ENCODE measurements around the gene GRIK3. TPM values are rescaled to one million over a fixed set of nuclear protein-coding genes. Genes with fewer than 3 reads are reported as not detected.

GRIK3 gene
- total RNA-seq, 1 donor from 2014 or later, result 32.2 TPM

- DNase-seq (ENCODE audit: low spot score) (no peak), ATAC-seq (no peak)
- intact Hi-C loops (cut with DNase I), result no loop called here
These were observed 183.2 kb downstream of the GRIK3 start for GRCh38 chr1:36851087-36851486.

DNA sequence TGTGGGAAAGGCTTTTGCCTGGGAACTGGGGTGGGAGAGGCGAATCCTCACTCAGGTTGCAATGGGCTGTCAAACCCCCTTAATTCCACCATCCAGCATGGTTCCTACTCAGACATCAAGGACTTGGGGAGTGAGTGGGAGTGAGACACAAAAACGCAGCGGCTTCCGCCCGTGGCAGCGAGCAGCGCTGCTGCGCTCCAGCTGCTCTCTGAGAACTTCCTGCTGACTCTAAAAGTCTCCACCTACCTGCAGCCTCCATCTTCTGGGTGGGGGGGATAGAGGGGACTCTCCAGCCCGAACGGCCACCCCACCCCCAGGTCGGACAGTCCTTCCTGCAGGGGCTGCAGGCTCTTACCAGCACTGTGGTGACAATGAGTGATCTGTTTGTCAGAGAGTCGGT is 184.4 kb downstream of the GRIK3 start:
- DNase-seq (ENCODE audit: low spot score) (no peak), ATAC-seq (no peak)
- intact Hi-C loops (cut with DNase I), result no loop called here

DNA sequence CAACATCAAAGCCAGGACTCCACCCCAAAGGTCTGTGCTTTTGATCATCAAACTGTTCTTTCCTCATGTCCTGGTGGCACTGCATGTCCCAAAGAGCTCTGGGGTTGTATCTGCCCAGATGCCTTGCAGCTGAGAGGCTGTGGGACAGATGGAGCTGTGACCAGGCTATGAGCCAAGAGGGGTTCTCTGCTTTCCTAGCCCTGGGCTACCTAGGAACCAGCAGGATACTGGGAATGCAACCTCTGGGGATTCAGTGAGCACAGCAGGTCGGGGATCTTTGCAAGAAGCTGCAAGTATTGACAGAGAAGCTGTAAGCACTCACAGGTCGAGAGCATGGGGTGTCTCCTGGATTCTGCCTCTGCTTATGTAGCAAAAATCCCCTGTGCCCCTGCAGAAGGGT is 186.6 kb downstream of the GRIK3 start:
- no peak for ATAC-seq
- intact Hi-C loops (cut with DNase I), result no loop called here
- DNase-seq (ENCODE audit: low spot score), result no peak

- intact Hi-C loops (cut with DNase I), result no loop called here
- ATAC-seq (no peak), DNase-seq (ENCODE audit: low spot score) (no peak)
These were observed 187.1 kb downstream of the GRIK3 start for GRCh38 chr1:36847186-36847585.

- DNase-seq (ENCODE audit: low spot score) (no peak), ATAC-seq (no peak)
- intact Hi-C loops (cut with DNase I), result no loop called here
These were observed 188.0 kb downstream of the GRIK3 start for GRCh38 chr1:36846357-36846756.

DNA sequence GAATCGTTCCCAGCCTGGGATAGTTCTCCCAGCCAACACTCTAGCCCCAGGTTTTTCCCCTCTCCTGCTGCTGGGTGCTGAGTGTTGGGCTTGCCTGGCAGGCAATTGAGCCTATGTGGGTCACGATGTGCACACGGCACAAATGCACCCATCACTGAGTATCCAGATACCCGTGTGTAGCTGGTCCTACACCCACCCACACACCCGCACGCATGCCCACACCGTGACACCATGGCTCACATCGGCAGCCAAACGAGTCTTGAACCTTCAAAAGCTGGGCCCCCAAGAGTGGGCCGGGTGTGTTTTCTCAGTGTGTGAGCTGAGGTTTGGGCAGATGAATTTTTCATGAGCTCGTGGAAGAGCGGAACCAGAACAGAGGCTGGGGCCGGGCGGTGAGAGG is 188.5 kb downstream of the GRIK3 start:
- DNase-seq (ENCODE audit: low spot score) (no peak), ATAC-seq (no peak)
- intact Hi-C loops (cut with DNase I), result no loop called here

DNA sequence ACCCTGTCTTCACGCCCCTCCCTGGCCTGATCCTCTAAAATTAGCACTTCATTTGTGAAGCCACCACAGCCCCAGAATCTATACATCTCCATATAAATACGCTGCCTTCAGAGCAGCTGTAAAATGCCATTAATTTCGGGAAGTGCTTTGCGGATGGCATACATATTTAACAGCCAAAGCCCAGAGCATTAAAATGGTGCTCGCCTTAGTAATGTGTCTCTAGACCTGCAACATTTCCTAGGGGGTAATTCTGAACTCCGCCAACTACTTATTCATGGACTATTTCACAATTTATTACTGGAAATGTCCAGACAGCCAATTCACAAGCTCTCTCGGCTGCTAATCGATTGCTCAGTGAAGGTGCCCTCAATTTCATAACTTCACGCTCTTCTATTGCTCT is 189.4 kb downstream of the GRIK3 start:
- intact Hi-C loops (cut with DNase I), result no loop called here
- DNase-seq (ENCODE audit: low spot score) (no peak), ATAC-seq (no peak)

DNA sequence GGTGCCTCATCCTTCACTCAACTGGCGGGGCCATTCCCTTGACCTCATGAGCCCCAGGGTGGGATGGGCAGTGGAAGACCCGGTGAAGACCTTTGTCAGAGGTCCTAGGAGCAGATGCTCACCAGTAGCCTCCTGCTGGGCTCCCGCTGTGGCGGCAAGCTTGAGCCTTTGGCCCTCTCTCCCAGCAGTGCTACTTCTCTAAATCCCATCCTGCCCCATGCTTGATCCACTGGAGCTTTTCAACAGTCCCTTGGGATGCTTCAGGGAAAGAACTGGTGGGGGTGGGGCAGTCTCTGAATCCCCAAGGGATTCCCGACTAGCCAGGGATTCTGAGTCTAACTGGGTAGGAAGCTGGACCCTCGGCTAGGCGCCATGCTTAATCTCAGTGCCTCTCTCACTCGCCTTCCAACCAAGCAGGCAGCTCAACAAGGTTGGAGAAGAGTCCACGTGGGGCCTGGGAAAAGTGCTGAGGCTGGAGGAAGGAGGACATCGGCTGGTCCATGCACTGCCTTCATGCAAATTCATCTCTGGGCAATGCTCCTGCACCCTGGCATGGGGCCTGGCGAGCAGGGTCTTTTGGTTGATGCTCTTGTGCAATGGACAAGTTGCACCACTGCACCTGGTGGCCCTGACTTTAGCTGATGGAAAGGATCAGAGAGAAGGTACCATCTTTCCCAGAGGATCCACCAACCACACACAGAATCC is 190.3 kb downstream of the GRIK3 start:
- intact Hi-C loops (cut with DNase I), result no loop called here
- ATAC-seq, result no peak
- DNase-seq (ENCODE audit: low spot score), result no peak

DNA sequence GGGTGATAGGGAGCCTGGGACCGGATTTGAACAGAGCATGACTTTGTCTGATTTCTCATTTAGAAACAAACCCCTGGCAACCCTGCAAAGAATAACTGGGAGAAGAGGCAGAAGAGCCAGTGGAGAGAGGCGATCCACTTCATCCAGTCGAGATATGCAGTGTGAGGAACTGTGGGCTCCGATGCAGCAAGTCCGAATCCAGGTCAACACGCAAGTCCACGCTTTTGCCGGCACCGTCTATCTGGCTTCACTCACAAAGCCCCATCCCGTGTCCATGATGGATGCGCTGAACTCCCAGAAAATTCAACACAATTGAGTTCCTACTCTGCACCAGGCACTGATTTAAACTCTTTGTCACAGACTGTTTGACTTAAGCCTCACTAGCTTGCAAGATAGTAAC is 191.3 kb downstream of the GRIK3 start:
- intact Hi-C loops (cut with DNase I), result no loop called here
- DNase-seq (ENCODE audit: low spot score), result no peak

DNA sequence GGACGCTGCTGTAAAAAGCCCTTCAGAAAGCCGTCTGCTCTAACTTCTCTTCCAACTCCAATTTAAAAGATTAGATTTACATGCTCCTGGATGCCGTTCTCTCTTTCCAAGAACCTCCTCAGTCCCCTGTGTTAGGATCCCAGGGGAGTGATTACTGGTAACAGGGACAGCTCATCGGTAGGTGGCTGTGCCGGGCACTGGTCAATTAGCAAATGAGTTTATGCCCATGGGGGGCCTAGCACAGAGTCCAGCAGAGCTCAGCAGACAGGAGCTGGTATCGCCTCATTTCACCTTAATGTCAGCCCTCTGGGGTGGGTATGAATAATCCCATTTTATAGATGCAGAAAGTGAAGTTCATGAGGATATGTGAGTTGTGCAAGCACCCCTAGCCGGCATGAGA is 191.9 kb downstream of the GRIK3 start:
- intact Hi-C loops (cut with DNase I), result no loop called here
- ATAC-seq, result no peak
- DNase-seq (ENCODE audit: low spot score), result no peak

More for the DNA sequence above, 191.3 kb downstream of the GRIK3 start:
- no peak for ATAC-seq

GRCh38 chr1:36839485-36839884 is 194.8 kb downstream of the GRIK3 start:
- intact Hi-C loops (cut with DNase I), result no loop called here
- no peak for ATAC-seq

GRCh38 chr1:36838888-36839287 is 195.4 kb downstream of the GRIK3 start:
- no peak for ATAC-seq
- no peak for DNase-seq (ENCODE audit: low spot score)
- intact Hi-C loops (cut with DNase I), result no loop called here

More at GRCh38 chr1:36839485-36839884, 194.8 kb downstream of the GRIK3 start:
- no peak for DNase-seq (ENCODE audit: low spot score)

- ATAC-seq (no peak), DNase-seq (ENCODE audit: low spot score) (no peak)
- intact Hi-C loops (cut with DNase I), result no loop called here
These were observed 197.4 kb downstream of the GRIK3 start for GRCh38 chr1:36836916-36837315.

- ATAC-seq, result no peak
- intact Hi-C loops (cut with DNase I), result no loop called here
- no peak for DNase-seq (ENCODE audit: low spot score)
These were observed 198.0 kb downstream of the GRIK3 start for GRCh38 chr1:36836196-36836883.

DNA sequence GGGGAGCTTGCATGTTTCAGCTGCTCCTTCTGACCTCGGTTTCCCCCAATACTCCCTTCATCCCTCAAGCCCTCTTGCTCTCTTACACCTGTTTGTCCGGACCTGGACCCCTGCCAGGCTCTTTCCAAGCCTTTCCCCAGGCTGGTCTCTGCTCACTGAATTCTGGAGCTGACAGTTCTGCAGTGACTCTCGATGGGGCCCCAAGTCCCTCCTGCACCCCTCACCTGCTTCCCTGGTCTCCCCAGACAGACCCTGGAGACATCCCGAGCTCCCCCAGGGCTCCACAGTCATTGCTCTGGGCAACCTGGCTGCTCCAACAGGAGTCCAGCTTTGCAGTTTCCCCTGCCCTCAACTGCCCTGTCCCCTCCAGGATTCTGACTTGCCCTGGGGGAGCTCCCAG is 198.6 kb downstream of the GRIK3 start:
- DNase-seq (ENCODE audit: low spot score) (no peak), ATAC-seq (no peak)
- intact Hi-C loops (cut with DNase I), result no loop called here

DNA sequence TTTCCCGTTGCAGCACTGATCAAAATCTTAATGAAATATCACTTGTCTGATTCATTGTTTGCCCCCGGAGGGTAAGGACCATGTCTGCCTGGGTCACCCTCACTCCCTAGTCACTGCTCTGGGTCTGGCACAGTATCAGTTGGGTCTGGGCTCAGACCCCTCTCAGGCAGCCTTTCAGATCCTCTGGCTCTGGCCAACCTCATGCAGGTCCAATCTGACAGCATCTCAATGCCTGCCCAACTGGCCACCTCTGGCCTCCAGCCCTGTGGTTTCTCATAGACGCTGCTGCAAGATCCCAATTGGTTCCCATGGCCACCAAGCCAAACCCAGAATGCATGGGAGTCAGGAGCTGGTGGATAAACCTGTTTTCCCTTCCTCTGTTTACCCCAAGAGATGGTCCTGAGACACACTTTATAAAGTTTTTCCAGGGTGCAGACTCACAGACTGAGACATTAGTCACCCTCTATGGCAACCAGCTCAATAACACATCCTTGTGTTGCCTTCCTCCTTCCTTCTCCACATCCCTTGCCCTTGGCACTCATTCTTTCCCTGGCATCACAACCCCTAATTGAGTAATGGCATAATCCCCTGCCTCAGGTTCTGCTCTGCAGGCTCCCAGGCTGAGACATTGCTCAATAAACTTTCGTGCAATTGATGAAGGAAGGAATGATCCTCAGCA is 199.2 kb downstream of the GRIK3 start:
- ATAC-seq, result no peak
- intact Hi-C loops (cut with DNase I), result no loop called here
- DNase-seq (ENCODE audit: low spot score), result no peak

DNA sequence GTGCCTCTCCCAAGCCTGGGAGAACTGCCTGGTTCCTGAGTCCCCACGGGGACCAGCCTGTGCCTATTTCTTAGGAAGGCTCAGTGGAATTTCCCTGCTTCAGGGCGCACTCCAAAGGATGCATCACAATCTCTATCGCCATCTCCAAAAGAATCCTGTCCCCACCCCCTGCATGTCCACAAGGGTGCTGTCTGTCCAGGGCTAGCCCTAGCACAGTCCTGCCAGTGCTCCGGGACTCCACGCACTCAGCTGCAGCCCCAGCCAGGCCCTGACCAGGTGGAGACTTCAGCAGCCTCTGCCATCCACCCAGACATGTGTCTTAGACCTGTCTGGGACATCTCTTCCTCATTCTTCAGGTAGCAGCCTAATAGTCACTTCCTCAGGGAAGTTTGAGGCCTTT is 199.7 kb downstream of the GRIK3 start:
- DNase-seq (ENCODE audit: low spot score), result no peak
- ATAC-seq, result no peak
- intact Hi-C loops (cut with DNase I), result no loop called here

DNA sequence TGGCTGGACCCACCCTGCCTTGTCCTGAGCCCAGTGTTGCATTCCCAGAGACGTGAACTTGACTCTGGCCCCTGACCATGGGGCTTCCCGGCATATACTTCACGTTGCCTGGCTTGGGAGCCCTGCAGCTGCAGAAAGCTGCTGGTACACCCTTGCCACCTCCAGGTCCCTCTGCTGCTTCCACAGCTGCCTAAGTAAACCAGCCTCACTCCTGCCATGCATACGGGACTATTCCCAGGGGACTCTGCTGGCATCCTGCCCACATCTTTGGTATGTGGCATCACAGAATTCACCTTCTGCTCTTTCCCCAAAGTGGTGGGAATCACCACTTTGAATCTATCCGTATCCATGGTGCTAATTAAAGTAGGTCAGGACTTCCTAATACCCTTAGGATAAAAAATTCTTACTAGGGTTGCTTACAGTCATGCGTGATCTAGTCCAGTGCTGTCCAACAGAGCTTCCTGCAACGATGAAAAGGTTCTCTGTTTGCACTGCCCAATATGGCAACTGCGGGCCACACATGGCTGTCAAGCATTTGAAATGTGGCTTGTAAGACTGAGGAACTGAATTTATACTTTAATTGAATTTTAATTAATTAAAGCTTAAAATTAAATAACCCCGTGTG is 203.0 kb downstream of the GRIK3 start:
- no peak for ATAC-seq
- intact Hi-C loops (cut with DNase I), result no loop called here
- DNase-seq (ENCODE audit: low spot score), result no peak

DNA sequence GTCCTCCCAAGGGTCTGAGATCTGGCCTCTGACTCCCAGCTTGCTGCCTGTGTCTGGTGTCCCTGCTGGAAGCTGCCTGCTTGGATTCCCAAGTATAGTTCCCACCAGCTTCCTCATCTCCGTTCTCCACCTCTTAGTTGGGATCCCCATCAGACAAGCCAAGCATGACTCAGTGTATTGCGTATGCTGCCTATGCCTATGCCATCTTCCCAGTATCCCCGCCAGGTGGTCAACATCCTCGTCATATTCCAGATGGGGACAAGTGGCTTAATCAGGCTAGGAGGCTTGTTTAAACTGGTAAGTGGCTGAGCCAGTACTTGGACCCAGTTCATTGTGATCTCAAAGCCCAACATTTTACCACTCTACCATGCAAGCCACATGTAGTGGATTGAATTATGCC is 204.4 kb downstream of the GRIK3 start:
- ATAC-seq (no peak), DNase-seq (ENCODE audit: low spot score) (no peak)
- intact Hi-C loops (cut with DNase I), result no loop called here

GRCh38 chr1:36829066-36829465 is 205.2 kb downstream of the GRIK3 start:
- no peak for DNase-seq (ENCODE audit: low spot score)
- intact Hi-C loops (cut with DNase I), result no loop called here

More at GRCh38 chr1:36829066-36829465, 205.2 kb downstream of the GRIK3 start:
- ATAC-seq, result no peak
